Trophoblast cell (in vitro differentiated cells and primary cell): ENCODE data around the gene GKAP1.
"Not testable (repeated sequence)": the region's sequence is repeated elsewhere in the genome, so short reads cannot be mapped to it uniquely, and the experiment has no call there.

Experiments used
- DNase-seq, 2 donors: peaks; one replicate each; pipeline ENCODE4 v3.0.0-alpha.2; 2016
- H2AFZ ChIP-seq: 2 replicates; pipeline ENCODE4 v1.6.1; 2013; ENCODE audit warnings: low read length, moderate library complexity, mild to moderate bottlenecking; ENCODE audit not compliant: insufficient read depth, poor library complexity
- H2AK5ac ChIP-seq: 2 replicates; pipeline ENCODE4 v1.6.1; 2013; ENCODE audit warnings: mild to moderate bottlenecking, low read length
- H2BK120ac ChIP-seq: 2 replicates; pipeline ENCODE4 v1.6.1; 2013; ENCODE audit warnings: low read length, mild to moderate bottlenecking, moderate library complexity; ENCODE audit not compliant: insufficient read depth, poor library complexity
- H2BK12ac ChIP-seq: 2 replicates; pipeline ENCODE4 v1.6.1; 2013; ENCODE audit warnings: mild to moderate bottlenecking, low read length, moderate library complexity
- H2BK5ac ChIP-seq: 2 replicates; pipeline ENCODE4 v1.6.1; 2013; ENCODE audit warnings: low read length, low read depth, moderate library complexity, mild to moderate bottlenecking; ENCODE audit not compliant: poor library complexity
- H3K14ac ChIP-seq: 2 replicates; pipeline ENCODE4 v1.6.1; 2013; ENCODE audit warnings: mild to moderate bottlenecking, low read length
- H3K18ac ChIP-seq: 2 replicates; pipeline ENCODE4 v1.6.1; 2013; ENCODE audit warnings: mild to moderate bottlenecking, low read length
- H3K23ac ChIP-seq: 2 replicates; pipeline ENCODE4 v1.6.1; 2013; ENCODE audit warnings: low read length
- H3K27ac ChIP-seq: 2 replicates; pipeline ENCODE4 v1.5.1; 2013; ENCODE audit warnings: low read depth, mild to moderate bottlenecking, inconsistent platforms, low read length, moderate library complexity
- H3K27me3 ChIP-seq: 2 replicates; pipeline ENCODE4 v1.6.1; 2013; ENCODE audit warnings: inconsistent platforms, mild to moderate bottlenecking, low read length, moderate library complexity; ENCODE audit not compliant: insufficient read depth
- H3K36me3 ChIP-seq, 2 experiments: 1 replicate in 1 of 2; 2 replicates in 1 of 2; pipeline ENCODE4 v1.6.1; 2013; ENCODE audit warnings: low read length in 2 of 2, mild to moderate bottlenecking in 2 of 2, moderate library complexity in 1 of 2; ENCODE audit not compliant: insufficient read depth in 2 of 2, control insufficient read depth in 1 of 2
- H3K4ac ChIP-seq: 2 replicates; pipeline ENCODE4 v1.6.1; 2013; ENCODE audit warnings: low read depth, mild to moderate bottlenecking, low read length, moderate library complexity
- H3K4me1 ChIP-seq, 2 experiments: 1 replicate in 1 of 2; 2 replicates in 1 of 2; pipeline ENCODE4 v1.6.1; 2013; ENCODE audit warnings: low read length in 2 of 2, mild to moderate bottlenecking in 2 of 2, moderate library complexity in 1 of 2; ENCODE audit not compliant: insufficient read depth in 2 of 2, control insufficient read depth in 1 of 2
- H3K4me2 ChIP-seq: 2 replicates; pipeline ENCODE4 v1.6.1; 2013; ENCODE audit warnings: inconsistent platforms, mild to moderate bottlenecking, low read length, moderate library complexity
- H3K4me3 ChIP-seq: 2 replicates; pipeline ENCODE4 v1.5.1; 2013; ENCODE audit warnings: mild to moderate bottlenecking, low read depth, low read length, inconsistent platforms
- H3K79me1 ChIP-seq: one replicate; pipeline ENCODE4 v1.6.1; 2013; ENCODE audit warnings: low read length
- H3K79me2 ChIP-seq: 2 replicates; pipeline ENCODE4 v1.6.1; 2013; ENCODE audit warnings: low read length, mild to moderate bottlenecking; ENCODE audit not compliant: control insufficient read depth, insufficient read depth, poor library complexity
- H3K9ac ChIP-seq: 2 replicates; pipeline ENCODE4 v1.6.1; 2013; ENCODE audit warnings: mild to moderate bottlenecking, low read length
- H3K9me3 ChIP-seq: 2 replicates; pipeline ENCODE4 v1.6.1; 2013; ENCODE audit warnings: low read depth, mild to moderate bottlenecking, control low read depth, inconsistent platforms, low read length; ENCODE audit not compliant: insufficient read depth
- H4K12ac ChIP-seq: 2 replicates; pipeline ENCODE4 v1.6.1; 2013; ENCODE audit warnings: low read depth, mild to moderate bottlenecking, low read length, moderate library complexity
- H4K8ac ChIP-seq: 2 replicates; pipeline ENCODE4 v1.6.1; 2013; ENCODE audit warnings: low read depth, mild to moderate bottlenecking, low read length, moderate library complexity
- H4K91ac ChIP-seq: one replicate; pipeline ENCODE4 v1.6.1; 2013; ENCODE audit warnings: low read depth, mild to moderate bottlenecking, low read length, moderate library complexity
- WGBS: extraction: QIAGEN DNeasy Blood & Tissue Kit; methylation state at CpG from one replicate; pipeline ENCODE4 v1.1.7; 2013; ENCODE audit warnings: missing lambda C conversion rate; ENCODE audit not compliant: insufficient read length, insufficient coverage; ENCODE audit errors: extremely low coverage; 5-methylcytosine and 5-hydroxymethylcytosine counted together

The GKAP1 gene

GRCh38 chr9:83733739-83734138 lies 83.8 kb downstream of the GKAP1 start:
- Histone ChIP-seq H2BK5ac (no peak overlapping the region), H2AK5ac (no peak overlapping the region), H3K18ac (no peak overlapping the region), H3K79me2 (no peaks in the 10 kb centered on the region), H3K27me3 (no peaks in the 10 kb centered on the region), H3K4me1 (no peaks in the 10 kb centered on the region), H3K9ac (no peak overlapping the region), H2BK120ac (no peak overlapping the region), H3K79me1 (no peaks in the 10 kb centered on the region), H2AFZ (no peak overlapping the region), H2BK12ac (no peak overlapping the region), H3K4me3 (no peak overlapping the region), H4K8ac (no peak overlapping the region), H3K4me2 (no peak overlapping the region), H3K23ac (no peak overlapping the region), H3K4ac (no peak overlapping the region), H3K14ac (no peak overlapping the region), H3K9me3 (no peaks in the 10 kb centered on the region), H3K36me3 (no peaks in the 10 kb centered on the region), H4K91ac (no peak overlapping the region), H3K27ac (no peak overlapping the region), H4K12ac (no peak overlapping the region)
- WGBS: no CpG with 5 or more reads among the region's 4 CpGs
- no peak for DNase-seq

- H4K12ac ChIP-seq, H3K9ac ChIP-seq, H3K4me3 ChIP-seq, H2AFZ ChIP-seq, H2BK12ac ChIP-seq, H3K23ac ChIP-seq, H3K79me2 ChIP-seq, H3K4ac ChIP-seq, DNase-seq, H4K8ac ChIP-seq, H2BK120ac ChIP-seq, H2AK5ac ChIP-seq, H2BK5ac ChIP-seq, H3K27ac ChIP-seq, H3K27me3 ChIP-seq, H3K79me1 ChIP-seq, H4K91ac ChIP-seq, H3K9me3 ChIP-seq, H3K4me1 ChIP-seq, H3K4me2 ChIP-seq, H3K14ac ChIP-seq, H3K36me3 ChIP-seq, H3K18ac ChIP-seq: not testable (repeated sequence)
- no CpG with 5 or more reads among the region's 22 CpGs for WGBS
Observed at GRCh38 chr9:83728591-83729368, 88.8 kb downstream of the GKAP1 start.

GRCh38 chr9:83724436-83724835 lies 93.1 kb downstream of the GKAP1 start:
- no peak overlapping the region for H3K18ac ChIP-seq
- H2BK12ac ChIP-seq: no peak overlapping the region
- DNase-seq: no peak
- H2AFZ ChIP-seq: no peak overlapping the region
- no peak overlapping the region for H3K4me3 ChIP-seq
- no peaks in the 10 kb centered on the region for H3K79me1 ChIP-seq
- no peak overlapping the region for H4K91ac ChIP-seq
- H3K14ac ChIP-seq: no peak overlapping the region
- no peaks in the 10 kb centered on the region for H3K36me3 ChIP-seq
- no peaks in the 10 kb centered on the region for H3K9me3 ChIP-seq
- no peaks in the 10 kb centered on the region for H3K79me2 ChIP-seq
- no peak overlapping the region for H2BK5ac ChIP-seq
- no peak overlapping the region for H3K9ac ChIP-seq
- H2AK5ac ChIP-seq: no peak overlapping the region
- H2BK120ac ChIP-seq: no peak overlapping the region
- H3K4me2 ChIP-seq: no peak overlapping the region
- no peak overlapping the region for H3K23ac ChIP-seq
- no peak overlapping the region for H4K8ac ChIP-seq
- no peaks in the 10 kb centered on the region for H3K4me1 ChIP-seq
- no peak overlapping the region for H3K4ac ChIP-seq
- H3K27me3 ChIP-seq: no peaks in the 10 kb centered on the region
- no peak overlapping the region for H4K12ac ChIP-seq
- H3K27ac ChIP-seq: no peak overlapping the region

- H3K4me2 ChIP-seq: no peak overlapping the region
- no peak overlapping the region for H3K9ac ChIP-seq
- no peaks in the 10 kb centered on the region for H3K36me3 ChIP-seq
- no peak overlapping the region for H3K18ac ChIP-seq
- WGBS: no CpG with 5 or more reads among the region's 2 CpGs
- H3K9me3 ChIP-seq: no peaks in the 10 kb centered on the region
- no peak overlapping the region for H4K8ac ChIP-seq
- H4K12ac ChIP-seq: no peak overlapping the region
- no peak overlapping the region for H3K27ac ChIP-seq
- no peak overlapping the region for H2BK12ac ChIP-seq
- no peaks in the 10 kb centered on the region for H3K27me3 ChIP-seq
- H2BK120ac ChIP-seq: no peak overlapping the region
- peak; percentile 65 to 96 for DNase-seq
- no peaks in the 10 kb centered on the region for H3K79me2 ChIP-seq
- H3K4me1 ChIP-seq: no peaks in the 10 kb centered on the region
- H2BK5ac ChIP-seq: no peak overlapping the region
- no peak overlapping the region for H2AK5ac ChIP-seq
- no peak overlapping the region for H3K4ac ChIP-seq
- H3K4me3 ChIP-seq: no peak overlapping the region
- H4K91ac ChIP-seq: no peak overlapping the region
- no peak overlapping the region for H2AFZ ChIP-seq
- H3K14ac ChIP-seq: no peak overlapping the region
- no peaks in the 10 kb centered on the region for H3K79me1 ChIP-seq
- H3K23ac ChIP-seq: no peak overlapping the region
Observed at GRCh38 chr9:83722726-83723495, 94.7 kb downstream of the GKAP1 start.
